RPMI8226 (cell line): Measurements from ENCODE around the gene ZNF804A.

Source experiments
- DNase-seq: peaks from one replicate; pipeline ENCODE4 v3.0.0-alpha.2; 2015

ZNF804A gene

DNA sequence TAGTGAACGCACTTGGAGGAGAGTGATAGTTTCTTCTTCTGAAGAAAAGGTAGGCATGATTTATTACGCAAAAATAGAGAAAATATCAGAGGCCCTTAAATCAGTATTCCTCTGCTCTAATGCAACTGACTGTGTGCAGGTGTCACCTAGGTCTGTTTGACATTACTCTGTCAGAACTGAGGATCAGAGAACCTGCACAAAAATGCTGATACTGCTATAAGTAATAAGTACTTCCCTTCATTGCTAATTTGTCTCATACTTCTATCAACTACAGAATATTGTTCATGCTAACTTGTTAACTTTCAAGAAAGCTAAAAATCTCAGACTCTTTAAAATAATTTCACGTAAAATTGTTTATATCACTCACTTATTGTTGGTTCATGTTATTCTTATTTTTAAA is 358.5 kb downstream of the ZNF804A start:
- no peak for DNase-seq

GRCh38 chr2:184971546-184972068 is 373.3 kb downstream of the ZNF804A start:
- DNase-seq: no peak
